HG03457 (cell line): ENCODE results near the gene LCE2D.
"Not testable (repeated sequence)": the region's sequence is repeated elsewhere in the genome, so short reads cannot be mapped to it uniquely, and the experiment has no call there.

Experiments
- ATAC-seq: cut with Tn5 transposase; IDR thresholded peaks from one replicate; pipeline ENCODE4 v1.9.1; 2021; ENCODE audit warnings: moderate number of reproducible peaks; ENCODE audit not compliant: unreplicated experiment

LCE2D gene, protein sequence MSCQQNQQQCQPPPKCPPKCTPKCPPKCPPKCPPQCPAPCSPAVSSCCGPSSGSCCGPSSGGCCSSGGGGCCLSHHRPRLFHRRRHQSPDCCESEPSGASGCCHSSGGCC

DNA sequence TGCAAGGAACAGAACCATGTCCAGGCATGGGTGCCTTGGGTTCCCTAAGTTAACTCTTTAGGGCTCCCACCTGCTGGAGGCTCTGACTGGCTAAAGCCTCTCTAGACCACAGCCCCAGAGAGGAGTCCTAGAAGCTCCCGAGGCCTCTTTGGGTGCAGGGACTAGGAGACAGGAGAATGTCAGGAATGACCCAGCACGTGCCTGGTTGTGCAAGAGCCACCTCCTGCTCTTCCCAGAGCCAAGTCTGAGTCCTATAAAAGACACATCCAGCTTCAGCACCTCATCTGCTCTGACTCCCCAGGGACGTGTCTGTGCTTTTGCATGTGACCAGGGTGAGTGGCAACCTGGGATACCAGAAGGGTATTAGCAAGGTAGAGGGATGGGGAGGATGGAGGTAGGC, at the start of gene LCE2D:
TSS of gene LCE2D (plus strand) at position 283 of the 400 bp plus-strand sequence. CDS start 726 bp downstream, outside the sequence.
- ATAC-seq = no peak

DNA sequence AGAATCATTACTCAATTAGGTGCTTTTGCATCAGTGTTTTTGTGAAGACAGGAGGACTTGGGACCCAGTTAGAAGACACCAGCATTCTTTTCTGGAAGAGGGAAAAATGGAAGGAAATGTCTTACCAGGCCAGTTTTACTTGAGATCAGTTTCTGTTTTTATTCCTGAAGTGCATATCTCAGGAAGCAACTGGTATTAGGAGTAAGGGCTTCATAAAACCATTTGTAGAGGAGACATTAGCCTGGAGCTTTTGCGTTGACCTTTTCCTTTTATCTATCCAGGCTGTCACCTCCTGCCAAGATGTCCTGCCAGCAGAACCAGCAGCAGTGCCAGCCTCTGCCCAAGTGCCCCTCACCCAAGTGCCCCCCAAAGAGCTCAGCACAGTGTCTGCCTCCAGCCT, 49.7 kb upstream of the LCE2D start, which contains the start of gene LCE3B:
TSS of gene LCE3B (plus strand) at position 301 of the 400 bp plus-strand sequence. CDS start at position 301, 0 bp downstream.
- no peak for ATAC-seq

DNA sequence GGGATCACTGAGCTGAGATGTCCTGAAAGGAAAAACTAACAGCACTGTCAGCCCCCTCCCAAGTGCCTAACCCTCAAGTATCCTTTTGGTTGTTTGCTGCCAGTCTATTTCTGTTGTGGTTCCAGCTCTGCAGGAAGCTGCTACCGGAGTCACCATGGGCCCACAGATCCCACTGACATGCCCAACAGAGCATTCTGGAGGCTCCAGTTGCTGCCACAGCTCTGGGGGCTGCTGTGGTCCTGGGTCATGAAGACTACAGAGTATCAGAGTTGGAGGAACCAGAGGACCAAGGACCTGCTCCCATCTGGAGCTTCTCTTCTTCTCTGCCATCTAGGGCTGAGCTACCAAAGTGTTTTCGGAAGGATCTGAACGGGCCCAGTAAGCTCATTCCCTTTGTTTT, 41.2 kb upstream of the LCE2D start:
- ATAC-seq = no peak

DNA sequence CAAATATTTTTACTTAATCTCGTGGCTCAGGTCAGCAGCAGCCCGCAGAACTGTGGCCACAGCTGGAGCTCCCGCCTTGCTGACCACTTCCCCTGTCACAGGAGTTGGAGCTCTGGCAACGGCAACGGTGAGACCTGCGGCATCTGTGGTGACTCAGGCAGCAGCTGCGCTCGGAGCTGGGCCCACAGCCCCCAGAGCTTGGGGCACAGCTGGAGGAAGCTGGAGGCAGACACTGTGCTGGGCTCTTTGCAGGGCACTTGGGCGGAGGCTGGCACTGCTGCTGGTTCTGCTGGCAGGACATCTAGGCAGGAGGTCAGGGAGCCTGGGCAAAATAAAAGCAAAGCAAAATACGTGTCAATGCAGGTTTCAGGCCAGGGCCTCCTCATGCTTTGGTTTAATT, 40.4 kb upstream of the LCE2D start, which contains the start of gene LCE3A:
TSS of gene LCE3A (minus strand) at position 301 of the 400 bp plus-strand sequence. CDS start at position 301, 0 bp downstream.
- no peak for ATAC-seq

DNA sequence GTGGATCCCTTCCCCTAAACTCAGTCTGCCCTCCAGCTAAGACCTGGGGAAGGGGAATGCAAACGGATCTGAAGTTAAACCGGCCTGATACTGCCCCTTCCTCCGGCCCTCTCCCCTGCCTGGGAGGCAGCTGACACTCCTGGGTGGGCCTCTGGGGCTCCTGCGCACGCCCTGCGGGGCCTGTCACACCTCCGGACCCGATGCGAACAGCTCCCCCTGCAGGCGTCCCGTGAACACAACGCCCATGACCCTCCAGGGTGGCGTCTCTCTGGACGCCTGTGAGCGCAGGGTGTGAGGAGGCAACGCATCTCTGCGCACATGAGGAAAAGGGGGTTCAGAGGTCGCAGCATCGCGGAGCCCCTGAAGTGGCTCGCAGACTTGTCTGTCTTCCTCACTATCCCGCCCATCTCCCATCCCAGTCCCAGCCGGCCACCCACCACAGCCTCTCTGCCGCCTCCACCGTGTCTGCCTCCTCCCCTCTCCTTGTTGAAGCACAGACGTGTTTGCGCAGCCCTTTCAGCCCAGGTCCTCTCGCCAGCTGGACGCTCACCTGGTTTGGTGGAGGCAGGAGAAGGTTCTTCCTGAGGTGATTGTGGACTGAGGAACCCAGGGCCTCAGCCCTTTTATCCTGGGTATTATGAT, 39.9 kb upstream of the LCE2D start:
- no peak for ATAC-seq

DNA sequence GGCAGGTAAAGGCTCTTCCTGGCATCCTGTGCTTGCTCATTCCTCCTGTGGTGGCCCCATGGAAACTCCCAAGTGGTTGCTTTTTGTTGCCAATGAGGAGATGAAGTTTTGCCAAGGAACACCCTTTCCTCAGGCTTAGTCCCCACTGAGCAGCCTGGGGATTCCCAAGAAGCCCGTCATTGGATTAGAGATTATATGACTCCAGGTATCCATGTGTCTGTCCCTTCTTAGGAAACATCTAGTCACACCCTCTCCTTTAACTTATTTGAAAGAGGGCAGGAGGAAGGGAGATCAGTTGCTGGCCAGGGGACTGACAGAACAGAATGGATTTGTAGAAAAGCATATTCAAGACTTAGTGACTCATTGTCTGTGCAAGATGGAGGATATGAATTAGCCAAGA, 36.4 kb upstream of the LCE2D start:
- no peak for ATAC-seq

DNA sequence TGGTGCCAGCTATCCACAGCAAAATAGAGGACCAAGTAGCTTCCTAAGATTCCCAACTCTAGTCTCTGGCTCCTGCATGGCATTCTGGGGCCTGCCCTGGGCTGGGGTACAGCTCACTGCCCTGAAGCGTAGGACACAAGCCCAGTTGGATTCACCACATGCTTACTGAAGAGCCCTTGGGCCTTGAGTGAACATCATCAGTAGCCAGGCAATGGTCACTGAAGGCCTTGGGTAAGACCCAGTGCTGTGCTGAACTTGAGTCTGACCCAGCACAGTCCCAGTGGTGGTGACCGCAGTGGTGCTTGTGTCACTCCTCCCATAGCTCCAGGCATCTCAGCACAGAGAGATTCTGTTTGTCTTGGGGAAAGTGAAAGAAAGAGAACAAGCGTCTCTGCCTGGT, 32.6 kb upstream of the LCE2D start:
- ATAC-seq = no peak

DNA sequence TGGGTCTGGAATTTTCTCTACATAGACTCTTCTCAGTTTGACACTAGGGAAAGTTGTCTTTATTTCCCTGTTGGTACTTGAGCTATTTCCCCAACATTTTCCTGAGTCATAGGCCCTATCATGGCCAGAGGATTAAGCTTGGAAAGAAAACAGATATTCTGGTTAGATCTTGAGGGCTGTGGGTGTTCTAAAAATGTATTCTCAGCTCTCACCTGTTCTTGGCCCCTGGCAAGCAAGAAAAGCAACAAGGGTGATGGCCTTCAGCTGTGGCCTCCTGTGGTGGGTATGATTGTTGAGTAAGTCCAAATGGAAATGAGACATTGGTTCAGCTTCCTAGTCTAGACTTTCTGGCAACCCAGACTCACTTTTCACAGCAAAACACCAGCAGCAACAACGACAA, 22.8 kb upstream of the LCE2D start:
- no peak for ATAC-seq

DNA sequence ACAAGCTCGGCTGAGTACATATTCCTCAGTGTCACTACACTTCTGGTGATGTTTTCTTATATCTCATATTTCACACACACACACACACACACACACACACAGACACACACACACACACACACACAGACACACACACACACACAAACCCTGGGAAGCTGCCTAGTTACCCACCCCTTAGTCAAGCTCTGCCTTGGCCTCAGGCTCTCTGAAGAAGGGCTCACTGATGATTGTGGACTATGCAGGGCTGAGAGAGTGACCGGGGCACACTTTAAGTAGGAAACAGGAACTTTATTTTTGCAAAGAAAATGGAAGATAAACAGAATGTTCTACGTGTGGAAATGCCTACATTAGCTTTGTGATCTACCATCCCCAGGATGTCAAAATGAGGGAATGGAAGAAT, 19.2 kb upstream of the LCE2D start:
- no peak for ATAC-seq

DNA sequence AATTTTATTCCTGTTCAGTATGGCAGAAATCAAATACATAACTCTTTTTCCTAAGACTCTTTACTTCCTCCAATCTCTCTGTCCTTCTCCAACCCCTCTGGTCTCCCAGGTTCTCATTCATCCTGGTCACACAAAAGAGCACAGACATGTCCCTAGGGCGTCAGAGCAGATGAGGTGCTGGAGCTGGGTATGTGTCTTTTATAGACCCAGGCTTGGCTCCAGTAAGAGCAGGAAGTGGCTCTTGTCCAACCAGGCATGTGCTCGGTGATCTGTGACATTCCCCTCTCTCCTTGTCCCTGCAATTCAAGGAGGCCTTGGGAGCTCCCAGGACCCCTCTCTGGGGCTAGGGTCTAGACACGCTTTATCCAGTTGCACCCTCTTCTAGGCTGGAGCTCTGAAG, 18.0 kb upstream of the LCE2D start:
- no peak for ATAC-seq

DNA sequence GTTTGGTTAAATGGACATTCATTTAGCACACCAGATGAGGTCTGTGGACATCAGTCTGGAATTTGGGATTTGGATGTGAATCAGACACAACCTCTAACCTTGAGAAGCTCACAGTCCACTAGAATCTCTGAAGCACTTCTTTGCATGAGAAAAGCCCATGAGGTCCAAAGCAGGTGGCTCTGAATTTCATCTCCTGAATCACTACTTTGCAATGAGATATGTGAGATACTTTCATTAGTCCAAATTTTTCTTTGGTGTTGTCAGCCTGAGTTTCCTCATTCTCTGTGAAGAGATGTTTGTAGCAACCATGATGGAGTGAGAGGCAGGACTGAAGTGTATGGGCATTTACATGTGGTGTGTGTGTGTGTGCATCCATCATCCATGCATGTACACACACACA, 16.5 kb upstream of the LCE2D start:
- no peak for ATAC-seq

DNA sequence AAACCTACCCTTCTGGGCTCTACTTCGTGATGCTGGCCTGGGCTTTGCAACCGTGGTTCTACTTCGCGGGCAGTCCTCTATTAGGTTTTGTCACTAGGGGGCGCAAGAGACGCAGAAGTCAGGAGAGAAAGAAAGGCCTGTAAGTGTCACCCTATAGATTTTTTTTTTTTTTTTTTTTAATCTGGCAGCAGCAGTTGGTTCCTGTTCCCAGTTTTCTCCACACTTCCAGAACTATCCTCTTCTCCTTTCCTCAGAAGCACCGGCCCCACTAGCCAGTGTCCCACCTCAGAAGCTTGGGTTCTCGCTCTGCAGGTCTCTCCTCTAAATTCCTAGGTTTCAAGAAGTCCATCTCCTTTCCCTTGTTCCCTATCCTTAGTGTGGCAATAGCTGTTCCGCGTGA, 9.1 kb upstream of the LCE2D start:
- ATAC-seq = no peak

DNA sequence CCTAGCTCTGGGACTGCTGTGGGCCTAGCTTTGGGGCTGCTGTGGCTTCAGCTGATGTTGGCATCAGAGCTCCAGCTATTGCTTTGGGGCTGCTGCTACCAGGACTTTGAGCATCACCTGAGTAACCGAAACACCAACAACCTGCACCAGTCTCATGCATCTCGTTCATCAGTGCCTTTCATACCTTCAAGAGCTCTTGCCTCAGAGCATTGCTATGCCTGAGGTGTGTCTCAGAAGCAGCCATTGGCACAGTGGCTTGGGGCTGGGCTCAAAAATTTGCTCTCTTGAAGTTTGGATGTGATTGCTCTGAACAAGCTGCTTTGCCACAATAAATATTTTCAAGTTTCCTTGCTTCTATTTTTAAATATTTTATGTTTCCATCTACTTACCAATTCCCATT, 6.7 kb upstream of the LCE2D start:
- no peak for ATAC-seq

DNA sequence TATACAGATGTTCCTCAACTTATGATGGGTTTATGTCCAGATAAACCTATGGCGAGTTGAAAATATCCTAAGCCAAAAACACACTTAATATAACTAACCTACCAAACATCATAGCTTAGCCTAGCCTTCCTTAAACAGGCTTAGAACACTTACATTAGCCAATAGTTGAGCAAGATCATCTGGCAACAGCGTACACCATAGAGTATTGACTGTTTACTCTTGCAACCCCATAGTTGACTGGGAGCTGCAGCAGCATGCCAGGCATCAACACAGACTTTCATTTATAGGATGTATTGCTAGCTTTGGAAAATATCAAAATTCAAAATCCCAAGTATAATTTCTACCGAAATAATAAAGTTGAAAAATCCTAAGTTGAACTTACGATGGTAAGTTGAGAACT, 5.5 kb upstream of the LCE2D start:
- ATAC-seq = no peak

DNA sequence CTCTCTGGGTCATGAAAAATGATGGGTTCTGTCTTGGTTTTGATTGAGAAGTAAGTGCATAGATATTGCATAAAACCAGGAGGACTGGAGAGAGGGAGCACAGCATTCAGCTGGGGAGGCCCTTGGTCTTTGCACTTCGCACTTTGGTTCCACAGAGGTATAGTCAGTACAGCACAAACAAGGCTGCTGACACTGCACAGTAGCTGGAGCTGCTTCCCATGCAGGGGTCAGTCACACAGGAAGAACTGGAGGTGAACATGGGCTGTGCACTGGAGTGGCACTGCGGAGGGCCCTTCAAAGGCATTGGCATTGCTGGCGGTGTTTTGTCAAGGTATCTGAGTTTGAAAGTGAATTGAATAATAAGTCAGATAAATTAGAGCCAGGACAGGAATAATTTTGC, 4.5 kb upstream of the LCE2D start:
- no peak for ATAC-seq

DNA sequence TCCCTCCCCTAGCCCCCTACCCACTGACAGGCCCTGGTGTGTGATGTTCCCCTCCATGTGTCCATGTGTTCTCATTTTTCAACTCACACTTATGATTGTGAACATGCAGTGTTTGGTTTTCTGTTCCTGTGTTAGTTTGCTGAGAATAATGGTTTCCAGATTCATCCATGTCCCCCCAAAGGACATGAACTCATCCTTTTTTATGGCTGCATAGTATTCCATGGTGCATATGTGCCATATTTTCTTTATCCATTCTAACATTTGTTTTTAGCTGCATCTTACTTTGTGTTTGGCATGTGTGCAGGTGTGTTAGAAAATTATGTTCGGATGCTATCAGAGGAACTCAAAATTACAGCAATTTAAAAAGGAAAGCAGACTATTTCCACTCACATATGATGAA, 3.0 kb downstream of the LCE2D start:
- not testable (repeated sequence) for ATAC-seq

DNA sequence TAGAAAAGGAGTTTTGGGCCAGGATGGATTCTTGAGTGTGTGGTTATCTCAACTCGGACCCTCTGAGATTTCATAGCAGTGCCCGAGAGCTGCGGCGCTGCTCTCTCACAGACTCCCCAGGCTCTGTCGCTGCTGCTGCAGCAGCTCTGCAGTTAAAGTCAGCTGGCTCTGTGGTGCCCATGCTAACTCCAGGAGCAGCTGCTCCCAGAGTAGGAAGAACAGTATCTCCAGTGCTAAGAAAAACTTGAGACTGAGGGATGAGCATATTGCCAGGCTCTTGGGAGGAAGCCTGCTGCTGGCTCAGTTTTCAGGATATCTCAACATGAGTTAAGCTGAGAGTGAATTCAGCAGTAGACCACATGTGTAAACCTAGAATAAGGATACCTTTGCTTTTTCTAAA, 4.5 kb downstream of the LCE2D start:
- ATAC-seq = no peak

DNA sequence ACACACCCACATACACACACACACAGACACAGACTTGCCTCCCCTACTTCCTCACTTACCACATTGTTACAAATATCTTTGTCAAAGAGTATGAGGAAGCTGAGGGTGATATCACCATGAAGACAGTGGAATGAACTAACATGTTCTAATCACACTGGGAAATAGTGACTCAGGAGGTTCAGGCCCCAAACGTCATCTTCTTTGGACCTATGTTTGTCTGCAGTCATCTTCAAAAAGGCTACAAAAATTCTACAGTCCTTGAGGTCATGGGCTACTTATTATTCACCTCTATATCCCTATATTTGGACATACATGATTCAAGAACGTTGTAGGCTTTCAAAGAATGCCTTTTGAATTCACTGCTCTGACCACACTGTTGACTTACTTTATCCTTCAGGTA, 9.8 kb downstream of the LCE2D start:
- ATAC-seq = no peak

DNA sequence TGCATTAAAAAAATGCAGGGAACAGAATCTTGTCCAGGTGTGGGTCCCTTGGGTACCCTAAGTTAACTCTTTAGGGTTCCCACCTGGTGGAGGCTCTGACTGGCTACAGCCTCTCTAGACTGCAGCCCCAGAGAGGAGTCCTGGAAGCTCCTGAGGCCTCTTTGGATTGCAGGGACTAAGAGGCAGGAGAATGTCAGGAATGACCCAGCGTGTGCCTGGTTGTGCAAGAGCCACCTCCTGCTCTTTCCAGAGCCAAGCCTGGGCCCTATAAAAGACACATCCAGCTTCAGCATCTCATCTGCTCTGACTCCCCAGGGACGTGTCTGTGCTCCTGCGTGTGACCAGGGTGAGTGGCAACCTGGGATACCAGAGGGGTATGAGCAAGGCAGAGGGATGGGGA, 11.8 kb downstream of the LCE2D start, which contains the start of gene LCE2C:
TSS of gene LCE2C (plus strand) at position 297 of the 400 bp plus-strand sequence. CDS start 737 bp downstream, outside the sequence.
- ATAC-seq = not testable (repeated sequence)

DNA sequence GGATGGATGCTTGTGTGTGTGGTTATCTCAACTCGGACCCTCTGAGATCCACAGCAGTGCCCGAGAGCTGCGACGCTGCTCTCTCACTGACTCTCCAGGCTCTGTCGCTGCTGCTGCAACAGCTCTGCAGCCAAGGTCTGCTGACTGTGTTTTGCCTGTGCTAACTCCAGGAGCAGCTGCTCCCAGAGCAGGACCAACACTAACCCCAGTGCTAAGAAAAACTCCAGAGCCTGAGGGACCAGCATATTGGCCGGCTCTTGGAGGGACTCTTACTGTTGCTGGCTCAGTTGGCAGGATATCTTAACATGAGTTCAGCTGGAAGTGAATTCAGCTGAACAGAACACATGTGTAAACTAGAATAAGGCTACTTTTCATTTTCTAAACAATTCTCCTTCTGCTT, 16.3 kb downstream of the LCE2D start:
- no peak for ATAC-seq

DNA sequence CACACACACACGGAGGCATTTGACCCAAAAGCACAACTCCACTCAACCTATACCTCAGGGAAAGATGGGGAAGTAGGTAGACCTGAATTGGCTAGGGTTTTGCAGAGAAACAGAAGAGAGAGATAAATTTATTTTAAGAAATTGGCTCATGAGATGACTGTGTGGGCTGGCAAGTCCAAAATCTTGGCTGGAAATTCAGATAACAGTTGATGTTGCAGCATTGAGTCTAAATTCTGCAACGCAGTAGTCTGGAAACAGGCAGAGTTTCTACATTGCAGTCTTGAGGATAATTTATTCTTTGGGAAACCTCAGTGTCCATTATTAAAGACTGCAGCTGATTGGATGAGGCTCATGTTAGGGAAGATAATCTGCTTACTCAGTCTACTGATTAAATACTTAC, 18.4 kb downstream of the LCE2D start:
- ATAC-seq = no peak

DNA sequence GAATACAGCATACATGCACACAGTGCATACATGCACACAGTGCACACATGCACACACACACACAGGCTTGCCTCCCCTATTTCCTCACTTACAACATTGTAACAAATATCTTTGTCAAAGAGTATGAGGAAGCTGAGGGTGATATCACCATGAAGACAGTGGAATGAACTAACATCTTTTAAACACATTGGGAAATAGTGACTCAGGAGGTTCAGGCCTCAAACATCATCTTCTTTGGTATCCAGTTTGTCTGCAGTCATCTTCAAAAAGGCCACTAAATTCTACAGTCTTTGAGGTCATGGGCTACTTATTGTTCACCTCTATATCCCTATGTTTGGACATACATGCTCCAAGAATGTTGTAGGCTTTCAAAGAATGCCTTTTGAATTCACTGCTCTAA, 20.7 kb downstream of the LCE2D start:
- no peak for ATAC-seq

DNA sequence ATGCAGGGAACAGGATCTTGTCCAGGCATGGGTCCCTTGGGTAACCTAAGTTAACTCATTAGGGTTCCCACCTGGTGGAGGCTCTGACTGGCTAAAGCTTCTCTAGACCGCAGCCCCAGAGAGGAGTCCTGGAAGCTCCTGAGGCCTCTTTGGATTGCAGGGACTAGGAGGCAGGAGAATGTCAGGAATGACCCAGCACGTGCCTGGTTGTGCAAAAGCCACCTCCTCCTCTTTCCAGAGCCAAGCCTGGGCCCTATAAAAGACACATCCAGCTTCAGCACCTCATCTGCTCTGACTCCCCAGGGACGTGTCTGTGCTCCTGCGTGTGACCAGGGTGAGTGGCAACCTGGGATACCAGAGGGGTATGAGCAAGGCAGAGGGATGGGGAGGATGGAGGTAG, 22.6 kb downstream of the LCE2D start, which contains the start of gene LCE2B:
TSS of gene LCE2B (plus strand) at position 301 of the 400 bp plus-strand sequence. CDS start 721 bp downstream, outside the sequence.
- ATAC-seq = not testable (repeated sequence)
